NCI-H2029 (cell line): Measurements from ENCODE around the gene CD93.

ENCODE experiments used
- DNase-seq: peaks from one replicate; lab custom pipeline; 2025; lab: John Stamatoyannopoulos, UW

The CD93 gene

GRCh38 chr20:23059846-23060245, 26.3 kb downstream of the CD93 start:
- no peak for DNase-seq

- DNase-seq: no peak
Measured at GRCh38 chr20:23059001-23059400, 27.1 kb downstream of the CD93 start.

GRCh38 chr20:23058240-23058639, 27.9 kb downstream of the CD93 start:
- no peak for DNase-seq

GRCh38 chr20:23052904-23053303, 33.2 kb downstream of the CD93 start:
- no peak for DNase-seq

- DNase-seq: peak; percentile 37
Measured at GRCh38 chr20:23050847-23051627, 35.1 kb downstream of the CD93 start.

GRCh38 chr20:23050076-23050838, 35.9 kb downstream of the CD93 start:
- DNase-seq: no peak

GRCh38 chr20:23049201-23050075, 36.7 kb downstream of the CD93 start, which contains the start of gene THBD:
Gene THBD, minus strand, starts transcription at chr20:23049672. Its CDS starts 168 bp downstream, at chr20:23049504.
- DNase-seq: no peak

- DNase-seq: peak; percentile 60
Measured at GRCh38 chr20:23048283-23049200, 37.6 kb downstream of the CD93 start.

- DNase-seq: no peak
Measured at GRCh38 chr20:23047738-23048214, 38.3 kb downstream of the CD93 start.

- DNase-seq: no peak
Measured at GRCh38 chr20:23047001-23047737, 39.0 kb downstream of the CD93 start.

- no peak for DNase-seq
Measured at GRCh38 chr20:23046431-23046830, 39.7 kb downstream of the CD93 start.

GRCh38 chr20:23043376-23043775, 42.7 kb downstream of the CD93 start:
- no peak for DNase-seq

- DNase-seq: no peak
Measured at GRCh38 chr20:23042270-23042669, 43.9 kb downstream of the CD93 start.

GRCh38 chr20:23039885-23040508, 46.1 kb downstream of the CD93 start:
- no peak for DNase-seq

- no peak for DNase-seq
Measured at GRCh38 chr20:23039136-23039875, 46.8 kb downstream of the CD93 start.

- no peak for DNase-seq
Measured at GRCh38 chr20:23037017-23037481, 49.1 kb downstream of the CD93 start.

GRCh38 chr20:23036371-23036770, 49.8 kb downstream of the CD93 start:
- no peak for DNase-seq

GRCh38 chr20:23035731-23036130, 50.4 kb downstream of the CD93 start:
- DNase-seq: no peak
